Spleen (tissue), 7 donors: ENCODE results near the gene NAGK.

Experiments used
- CTCF ChIP-seq, 11 experiments: fragments of 200-600 bp in 7 of 11; fragments of 450-650 bp in 4 of 11; sonication (generic) in 4 of 11; IDR thresholded peaks in 8 of 11; conservative IDR thresholded peaks in 3 of 11; 1 replicate in 7 of 11; 2 replicates in 4 of 11; pipeline versions ENCODE4 v1.4.0 to v1.8.0; 2016 to 2021; ENCODE audit warnings: antibody characterized with exemption in 11 of 11, inconsistent platforms in 4 of 11, mild to moderate bottlenecking in 1 of 11
- POLR2AphosphoS5 ChIP-seq, 3 donors: sonication (generic); formaldehyde crosslinking; IDR thresholded peaks; one replicate each; pipeline ENCODE4 v1.5.1; 2017; ENCODE audit warnings: antibody characterized with exemption in 3 of 3
- donor health status: DM: no; HTN: no; CAD: no; lungs with moderate emphysema.
- donor health status: DM: no; HTN: no; CAD: no.
- donor health status: DM: no; HTN: no; CAD: no.

GRCh38 chr2:71103809-71104208 lies 35.4 kb downstream of the NAGK start:
- no peak for TF ChIP-seq CTCF (IDR thresholded peaks at IDR 0.05 in 8 of 11, conservative IDR thresholded peaks at IDR 0.05 in 3 of 11)
- TF ChIP-seq POLR2AphosphoS5 (IDR thresholded peaks at IDR 0.05): no peak
